GM18526 (cell line): ENCODE results near the gene DNAJA3.

Experiments used
- POLR2A ChIP-seq: IDR thresholded peaks from 3 replicates; pipeline ENCODE4 v1.6.1; 2011; ENCODE audit not compliant: insufficient read length; ENCODE audit errors: extremely low read depth

DNAJA3 gene

DNA sequence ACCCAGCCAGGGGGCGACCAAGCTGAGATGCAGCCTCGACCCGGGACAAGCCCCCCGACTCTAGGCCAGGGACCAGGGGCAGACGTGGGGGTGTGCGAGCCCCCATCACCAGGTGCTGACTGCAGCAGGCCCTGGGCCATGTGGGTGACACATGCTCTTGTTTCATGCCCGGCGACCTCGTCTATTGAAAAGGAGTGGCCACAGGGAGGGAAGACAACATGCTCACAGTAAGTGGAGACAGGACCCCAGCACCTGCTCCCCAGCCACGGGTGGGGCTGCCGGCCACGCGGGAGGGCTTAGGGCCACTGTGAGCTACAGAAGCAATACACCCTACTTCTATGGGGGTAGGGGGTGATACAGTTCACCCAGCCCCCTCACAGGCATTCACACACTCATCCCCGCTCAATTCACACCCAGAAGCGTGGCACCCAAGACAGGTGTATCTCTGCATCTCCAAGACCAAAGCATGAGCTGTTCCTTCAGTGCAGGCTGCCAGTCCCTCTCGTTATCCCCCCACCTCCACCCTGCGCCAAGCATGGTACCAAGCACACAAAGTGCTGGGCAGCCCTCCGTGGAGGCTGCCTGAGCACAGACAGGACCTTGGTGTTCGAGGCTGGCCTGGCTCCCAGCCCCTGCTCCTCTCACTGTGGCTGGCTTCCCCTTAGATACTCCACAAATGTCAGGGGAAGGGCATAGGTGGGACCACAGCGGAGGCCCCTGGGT lies 40.4 kb upstream of the DNAJA3 start:
- TF ChIP-seq POLR2A: no peak

DNA sequence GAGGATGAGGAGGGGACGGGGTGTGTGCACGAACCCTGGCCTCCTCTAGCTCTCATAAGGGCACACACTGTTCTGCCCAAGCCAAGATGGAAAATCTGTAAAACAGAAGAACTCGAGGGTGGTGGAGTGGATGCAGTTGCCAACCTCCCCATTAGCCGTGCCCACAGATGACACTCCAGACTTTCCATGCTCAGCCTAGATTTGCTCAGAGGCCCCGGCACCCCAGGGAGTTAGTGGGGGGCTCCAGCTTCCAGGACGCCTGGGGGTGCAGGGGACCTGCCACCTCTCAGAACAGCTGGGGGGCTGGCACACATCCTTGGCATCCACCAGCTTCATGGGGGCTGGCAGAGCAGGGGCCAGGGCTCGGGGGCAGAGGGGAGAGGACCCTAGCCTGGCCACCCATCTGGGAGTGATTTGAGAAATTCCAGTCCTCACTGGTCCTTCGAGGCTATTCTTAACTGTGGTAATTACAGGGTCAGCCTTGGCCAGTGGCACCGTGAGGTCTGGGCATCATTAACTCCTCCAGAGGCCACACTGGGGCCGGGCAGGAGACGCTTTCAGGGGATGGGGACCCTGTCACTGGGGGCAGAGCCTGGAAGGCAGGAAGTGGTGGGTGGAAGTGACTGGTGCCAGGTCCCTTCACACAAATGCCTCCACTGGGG lies 39.7 kb upstream of the DNAJA3 start:
- TF ChIP-seq POLR2A: no peak

DNA sequence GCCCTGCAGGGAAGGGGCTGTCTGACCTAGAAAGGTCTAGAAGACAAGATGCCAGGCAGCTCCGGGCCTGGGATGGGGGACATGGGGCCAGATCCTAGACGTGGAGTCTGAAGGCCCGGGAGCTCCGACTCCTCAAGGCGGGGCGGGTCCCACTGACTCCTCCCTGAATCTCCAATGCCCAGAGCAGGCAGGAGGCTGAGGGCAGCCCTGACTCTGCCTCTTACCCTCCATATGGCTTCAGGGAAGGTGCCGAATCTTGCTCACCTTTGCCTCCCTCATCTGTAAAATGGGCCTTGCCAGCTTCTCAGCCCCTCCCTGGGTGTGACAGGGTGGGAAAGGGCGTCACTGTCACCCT lies 39.2 kb upstream of the DNAJA3 start:
- no peak for TF ChIP-seq POLR2A

DNA sequence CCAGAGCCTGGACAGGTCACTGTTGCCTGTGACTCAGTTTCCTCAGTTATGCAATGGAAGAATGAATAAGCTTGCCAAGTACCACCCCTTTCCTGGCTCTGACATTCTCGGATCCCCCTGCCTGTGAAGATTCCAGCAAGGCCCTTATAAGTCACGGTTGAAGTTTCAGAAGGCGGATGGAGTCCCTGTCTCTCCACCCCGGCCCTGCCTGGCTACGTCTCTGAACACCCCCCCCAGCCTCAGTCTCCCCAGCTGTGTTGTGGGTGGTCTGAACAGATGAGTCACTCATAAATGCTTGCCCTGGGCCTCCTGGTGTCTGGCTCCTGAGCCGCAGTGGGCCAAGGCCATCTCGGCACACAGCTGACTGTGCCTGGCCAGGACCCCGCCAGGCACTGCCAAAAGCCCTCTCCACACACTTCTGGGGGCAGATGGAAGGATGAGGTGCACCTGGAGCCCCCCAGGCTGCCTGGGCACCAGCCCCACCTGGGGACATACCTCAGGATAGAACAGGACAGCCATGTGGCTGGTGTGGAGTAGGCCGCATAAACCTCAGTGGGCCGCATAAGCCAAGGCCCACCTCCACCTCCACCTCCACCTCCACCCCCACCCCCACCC lies 38.6 kb upstream of the DNAJA3 start:
- TF ChIP-seq POLR2A: no peak

GRCh38 chr16:4387781-4388180 lies 37.9 kb upstream of the DNAJA3 start:
- TF ChIP-seq POLR2A: no peak

DNA sequence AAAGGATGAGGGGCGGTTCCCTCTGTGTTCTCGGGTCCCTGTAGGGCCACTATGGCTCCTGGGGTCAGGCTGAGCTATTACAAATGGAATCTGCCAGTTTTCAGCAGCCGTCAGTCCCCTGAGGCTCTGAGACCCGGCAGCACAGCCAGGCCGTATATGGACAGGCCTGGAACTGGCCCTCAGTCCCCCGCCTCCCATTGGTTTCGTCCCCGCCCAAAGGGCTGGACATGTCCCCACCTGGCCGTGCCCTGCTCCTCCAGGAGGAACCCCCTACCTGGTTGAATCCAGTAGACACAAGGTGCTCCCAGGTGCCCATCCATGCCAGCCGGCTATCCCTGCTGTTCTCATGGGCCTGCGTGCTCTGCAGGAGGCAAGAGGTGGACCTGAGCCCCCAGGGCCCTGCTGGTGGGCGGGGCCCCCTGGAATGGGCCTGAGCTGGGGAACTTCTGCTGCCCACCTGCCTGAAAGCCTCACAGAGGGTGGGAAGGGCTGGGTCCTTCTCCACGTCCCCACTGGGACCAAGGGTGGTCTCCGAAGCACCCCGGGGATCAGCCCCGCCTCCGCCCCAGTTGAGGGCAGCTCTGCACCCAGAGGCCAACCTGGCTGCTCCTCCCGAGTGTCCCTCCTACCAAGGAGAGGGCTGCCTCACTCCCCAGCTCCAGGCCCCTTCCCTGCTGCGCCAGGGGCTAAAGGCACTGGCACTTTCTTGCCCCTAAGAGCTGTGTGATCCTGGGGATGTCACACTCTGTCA lies 37.2 kb upstream of the DNAJA3 start:
- TF ChIP-seq POLR2A: no peak

GRCh38 chr16:4389051-4389955 lies 36.4 kb upstream of the DNAJA3 start:
- no peak for TF ChIP-seq POLR2A

DNA sequence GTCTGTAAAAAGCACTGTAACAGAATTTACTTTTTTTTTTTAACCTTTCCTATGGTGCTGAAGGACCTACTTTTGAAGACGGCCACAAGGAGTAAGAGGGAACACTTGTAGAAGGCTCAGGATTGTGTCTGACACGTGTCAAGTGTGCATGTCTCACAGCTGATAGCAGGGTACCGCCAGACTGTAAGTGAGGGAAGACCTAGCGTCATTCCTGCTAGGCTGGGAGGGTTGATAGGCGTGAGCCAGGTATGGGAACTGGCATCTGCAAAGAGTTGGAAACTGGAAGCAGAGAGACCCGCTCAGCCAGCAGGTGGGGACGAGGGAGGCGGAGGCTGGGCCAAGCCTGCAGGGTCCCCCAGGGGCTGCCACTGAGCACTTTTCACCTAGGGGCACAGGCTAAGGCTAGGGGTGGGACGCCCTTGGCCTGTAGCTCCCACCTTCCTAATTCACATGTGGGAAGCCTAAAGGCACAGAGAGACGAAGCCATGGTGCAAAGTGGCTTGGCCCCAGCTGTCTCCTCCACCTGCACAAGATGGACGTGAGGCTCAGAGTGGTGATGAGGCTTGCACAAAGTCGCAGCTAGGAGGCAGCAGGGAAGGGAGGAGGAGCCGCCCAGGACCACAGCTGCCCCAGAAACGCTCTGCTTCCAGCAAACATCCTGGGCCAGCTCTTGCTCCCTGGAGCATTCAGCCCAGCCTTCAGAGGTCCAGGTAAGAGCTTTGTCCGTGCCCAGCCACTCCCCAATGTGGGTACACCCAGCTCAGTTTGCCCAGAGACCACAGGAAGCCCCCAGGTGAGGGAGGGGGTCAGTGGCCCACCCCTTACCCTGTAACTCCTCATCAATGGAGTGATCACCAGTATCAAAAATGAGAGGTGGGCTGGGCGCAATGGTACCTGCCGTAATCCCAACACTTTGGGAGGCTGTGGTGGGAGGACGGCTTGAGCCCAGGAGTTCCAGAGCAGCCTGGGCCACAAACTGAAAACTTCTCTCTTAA lies 35.1 kb upstream of the DNAJA3 start:
- no peak for TF ChIP-seq POLR2A

GRCh38 chr16:4391631-4392381 lies 33.9 kb upstream of the DNAJA3 start:
- TF ChIP-seq POLR2A: no peak

- TF ChIP-seq POLR2A: no peak
Observed at GRCh38 chr16:4392382-4393239, 33.1 kb upstream of the DNAJA3 start.

GRCh38 chr16:4393240-4393600 lies 32.4 kb upstream of the DNAJA3 start:
- no peak for TF ChIP-seq POLR2A

GRCh38 chr16:4395055-4395726 lies 30.5 kb upstream of the DNAJA3 start:
- TF ChIP-seq POLR2A: no peak
